Panc1 (cell line): ENCODE data around the gene ARID5A. TPM values are rescaled to one million over a fixed set of nuclear protein-coding genes. Genes with fewer than 3 reads are reported as not detected.

Experiments
- ATAC-seq: fragments of 200-7000 bp; cut with Tn5 transposase; 2 replicates; pipeline ENCODE4 v1.9.1; 2020; ENCODE audit warnings: mild to moderate bottlenecking, moderate library complexity
- BruUV-seq: library from RNA; stranded (reverse); fragments of 400-500 nt; replicated peaks from 2 replicates; lab custom pipeline; 2021; lab: Mats Ljungman, UMichigan
- CTCF ChIA-PET: fragments of 300-600 bp; sonication (Branson Sonifier 250); formaldehyde crosslinking; loops from one replicate; lab custom pipeline; 2022; ENCODE audit warnings: antibody characterized with exemption; lab: Charles Lee
- POLR2A ChIA-PET: fragments of 300-600 bp; sonication (Branson Sonifier 250); formaldehyde crosslinking; loops from one replicate; lab custom pipeline; 2022; ENCODE audit warnings: antibody characterized with exemption; lab: Charles Lee
- DNase-seq: peaks from one replicate; pipeline ENCODE4 v3.0.0-alpha.2; 2010; ENCODE audit warnings: low read depth, low spot score
- H3K27ac ChIP-seq: 2 replicates; pipeline ENCODE4 v1.5.1; 2011; ENCODE audit warnings: mild to moderate bottlenecking, low read length, inconsistent platforms
- H3K27me3 ChIP-seq: fragments of 200-500 bp; sonication (Bioruptor generic); 2 replicates; pipeline ENCODE4 v1.6.0; 2014; ENCODE audit warnings: low read length, inconsistent platforms; ENCODE audit not compliant: control insufficient read depth, insufficient read depth
- H3K36me3 ChIP-seq: fragments of 200-500 bp; sonication (Bioruptor generic); 2 replicates; pipeline ENCODE4 v1.5.1; 2014; ENCODE audit warnings: inconsistent platforms, mild to moderate bottlenecking, low read length, moderate library complexity; ENCODE audit not compliant: control insufficient read depth, insufficient read depth
- H3K4me1 ChIP-seq: 2 replicates; pipeline ENCODE4 v1.5.1; 2011; ENCODE audit warnings: inconsistent platforms, mild to moderate bottlenecking, low read length, moderate library complexity; ENCODE audit not compliant: control insufficient read depth, insufficient read depth
- H3K4me3 ChIP-seq, 2 experiments: 2 replicates each; pipeline ENCODE4 v1.5.1; 2011 to 2012; ENCODE audit warnings: low read depth in 2 of 2, low read length in 2 of 2, mild to moderate bottlenecking in 2 of 2, inconsistent platforms in 1 of 2, moderate library complexity in 1 of 2
- H3K9me3 ChIP-seq: fragments of 200-500 bp; sonication (Bioruptor generic); 2 replicates; pipeline ENCODE4 v1.5.1; 2014; ENCODE audit warnings: low read depth, mild to moderate bottlenecking, inconsistent platforms, low read length, moderate library complexity; ENCODE audit not compliant: control insufficient read depth, insufficient read depth
- CTCF ChIP-seq: fragments of 450-650 bp; IDR thresholded peaks from 2 replicates; pipeline ENCODE4 v1.5.1; 2017; ENCODE audit warnings: mild to moderate bottlenecking
- POLR2AphosphoS5 ChIP-seq: IDR thresholded peaks from 2 replicates; pipeline ENCODE4 v1.6.1; 2012; ENCODE audit warnings: mild to moderate bottlenecking, low read depth, low read length, moderate library complexity
- REST ChIP-seq, 2 experiments: IDR thresholded peaks; 2 replicates each; pipeline ENCODE4 v1.6.1; 2011 to 2012; ENCODE audit warnings: low read depth in 2 of 2, control low read depth in 1 of 2, low read length in 1 of 2, mild to moderate bottlenecking in 1 of 2, moderate library complexity in 1 of 2; ENCODE audit not compliant: insufficient read depth in 1 of 2
- SIN3A ChIP-seq: IDR thresholded peaks from 2 replicates; pipeline ENCODE4 v1.6.1; 2012; ENCODE audit warnings: low read depth, mild to moderate bottlenecking, low read length, moderate library complexity, borderline replicate concordance; ENCODE audit not compliant: insufficient read depth
- TCF7L2 ChIP-seq: IDR thresholded peaks from 2 replicates; pipeline ENCODE4 v1.6.1; 2011; ENCODE audit warnings: mild to moderate bottlenecking, low read depth, low read length, inconsistent platforms
- in situ Hi-C: cut with HindIII; loops from 2 replicates; pipeline ENCODE4 v1.10.0; 2016; ENCODE audit warnings: low sequenced_read_pairs, low pct_unique_long_range_greater_than_20kb
- intact Hi-C: fragments of 100-400 bp; cut with micrococcal nuclease; formaldehyde crosslinking; loops from one replicate; pipeline ENCODE4 v1.10.0; 2022; ENCODE audit not compliant: unreplicated experiment
- total RNA-seq: library from RNA; stranded (reverse); gene quantifications from one replicate; pipeline ENCODE4 v1.2.1, GENCODE V29; 2021; ENCODE audit not compliant: unreplicated experiment

Gene ARID5A
- total RNA-seq, 1 experiment from 2014 or later: 19.3 TPM

GRCh38 chr2:96499061-96499960 is 37.2 kb upstream of the ARID5A start:
- H3K27ac ChIP-seq: no peak overlapping the region
- intact Hi-C loops (no loop called here), in situ Hi-C loops (no loop called here)
- DNase-seq (no peak), ATAC-seq (no peak)
- BruUV-seq: no TSS peak
- TF ChIP-seq CTCF (no peak), SIN3A (no peak), REST (IDR thresholded peaks at IDR 0.05; ENCODE audit: insufficient read depth in 1 of 2, low read depth in 2 of 2, low read length in 1 of 2) (no peak), POLR2AphosphoS5 (no peak), TCF7L2 (no peak)
- ChIA-PET POLR2A (no interaction called here), CTCF (no interaction called here)
- H3K9me3 ChIP-seq: no peaks in the 10 kb centered on the region
- H3K4me3 ChIP-seq: no peak overlapping the region
- no peaks in the 10 kb centered on the region for H3K36me3 ChIP-seq
- H3K4me1 ChIP-seq: peaks cover 27% of the 10 kb centered on the region
- H3K27me3 ChIP-seq: no peaks in the 10 kb centered on the region

GRCh38 chr2:96500385-96501066 is 36.0 kb upstream of the ARID5A start:
- no TSS peak for BruUV-seq
- ATAC-seq (no peak), DNase-seq (no peak)
- peaks cover 35% of the 10 kb centered on the region for H3K4me1 ChIP-seq
- ChIA-PET CTCF (no interaction called here), POLR2A (no interaction called here)
- no peaks in the 10 kb centered on the region for H3K27me3 ChIP-seq
- H3K36me3 ChIP-seq: no peaks in the 10 kb centered on the region
- intact Hi-C loops: loop anchor here (10.0 kb wide), 1 partner anchor 136 kb away; no protein-coding TSS in a partner anchor
- H3K27ac ChIP-seq: no peak overlapping the region
- H3K9me3 ChIP-seq: no peaks in the 10 kb centered on the region
- H3K4me3 ChIP-seq: no peak overlapping the region
- TF ChIP-seq TCF7L2 (no peak), POLR2AphosphoS5 (no peak), REST (IDR thresholded peaks at IDR 0.05; ENCODE audit: insufficient read depth in 1 of 2, low read depth in 2 of 2, low read length in 1 of 2) (no peak), CTCF (no peak), SIN3A (no peak)
- in situ Hi-C loops: no loop called here
